CD4-positive, alpha-beta T cell treated with Interleukin-10 for 1 hour (primary cell): Measurements from ENCODE around the gene ANO9.
A peak's percentile ranks its signal among the peaks of the same experiment; 100 is the strongest.
"Not testable (repeated sequence)": the region's sequence is repeated elsewhere in the genome, so short reads cannot be mapped to it uniquely, and the experiment has no call there.

Experiments used
- DNase-seq: peaks from one replicate; pipeline ENCODE4 v3.0.0-alpha.2; 2020

Gene ANO9

DNA sequence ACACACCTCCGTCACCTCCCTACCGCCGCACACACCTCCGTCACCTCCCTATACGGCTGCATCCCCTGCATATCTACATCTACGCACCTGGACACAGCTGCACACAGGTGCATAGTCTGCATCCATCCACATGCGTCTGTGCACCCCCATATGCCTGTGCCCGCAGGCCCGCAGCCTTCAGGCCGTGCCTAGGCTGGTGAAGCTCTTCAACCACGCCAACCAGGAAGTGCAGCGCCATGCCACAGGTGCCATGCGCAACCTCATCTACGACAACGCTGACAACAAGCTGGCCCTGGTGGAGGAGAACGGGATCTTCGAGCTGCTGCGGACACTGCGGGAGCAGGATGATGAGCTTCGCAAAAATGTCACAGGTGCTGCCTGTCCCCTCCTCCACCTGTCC, 43.0 kb downstream of the ANO9 start:
- no peak for DNase-seq

DNA sequence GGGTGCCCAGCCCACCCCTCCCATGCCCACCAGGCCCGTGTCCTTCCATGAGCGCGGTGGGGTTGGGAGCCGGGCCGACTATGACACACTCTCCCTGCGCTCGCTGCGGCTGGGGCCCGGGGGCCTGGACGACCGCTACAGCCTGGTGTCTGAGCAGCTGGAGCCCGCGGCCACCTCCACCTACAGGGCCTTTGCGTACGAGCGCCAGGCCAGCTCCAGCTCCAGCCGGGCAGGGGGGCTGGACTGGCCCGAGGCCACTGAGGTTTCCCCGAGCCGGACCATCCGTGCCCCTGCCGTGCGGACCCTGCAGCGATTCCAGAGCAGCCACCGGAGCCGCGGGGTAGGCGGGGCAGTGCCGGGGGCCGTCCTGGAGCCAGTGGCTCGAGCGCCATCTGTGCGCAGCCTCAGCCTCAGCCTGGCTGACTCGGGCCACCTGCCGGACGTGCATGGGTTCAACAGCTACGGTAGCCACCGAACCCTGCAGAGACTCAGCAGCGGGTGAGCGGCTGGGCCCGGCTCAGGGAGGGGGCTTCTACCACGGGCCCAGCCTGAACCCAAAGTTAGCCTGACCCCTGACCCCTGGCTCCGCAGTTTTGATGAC, 44.8 kb downstream of the ANO9 start:
- peak; percentile 67 for DNase-seq

- peak; percentile 30 for DNase-seq
Observed at GRCh38 chr11:396511-396947, 45.3 kb downstream of the ANO9 start.

GRCh38 chr11:395866-396265, 45.9 kb downstream of the ANO9 start:
- no peak for DNase-seq

- no peak for DNase-seq
Observed at GRCh38 chr11:394858-395655, 46.8 kb downstream of the ANO9 start.

GRCh38 chr11:394034-394857, 47.6 kb downstream of the ANO9 start, which contains the start of gene PKP3:
TSS of gene PKP3 (plus strand) at chr11:394209. CDS start at chr11:394293, 84 bp downstream.
- no peak for DNase-seq

- no peak for DNase-seq
Observed at GRCh38 chr11:393219-394033, 48.4 kb downstream of the ANO9 start.

DNA sequence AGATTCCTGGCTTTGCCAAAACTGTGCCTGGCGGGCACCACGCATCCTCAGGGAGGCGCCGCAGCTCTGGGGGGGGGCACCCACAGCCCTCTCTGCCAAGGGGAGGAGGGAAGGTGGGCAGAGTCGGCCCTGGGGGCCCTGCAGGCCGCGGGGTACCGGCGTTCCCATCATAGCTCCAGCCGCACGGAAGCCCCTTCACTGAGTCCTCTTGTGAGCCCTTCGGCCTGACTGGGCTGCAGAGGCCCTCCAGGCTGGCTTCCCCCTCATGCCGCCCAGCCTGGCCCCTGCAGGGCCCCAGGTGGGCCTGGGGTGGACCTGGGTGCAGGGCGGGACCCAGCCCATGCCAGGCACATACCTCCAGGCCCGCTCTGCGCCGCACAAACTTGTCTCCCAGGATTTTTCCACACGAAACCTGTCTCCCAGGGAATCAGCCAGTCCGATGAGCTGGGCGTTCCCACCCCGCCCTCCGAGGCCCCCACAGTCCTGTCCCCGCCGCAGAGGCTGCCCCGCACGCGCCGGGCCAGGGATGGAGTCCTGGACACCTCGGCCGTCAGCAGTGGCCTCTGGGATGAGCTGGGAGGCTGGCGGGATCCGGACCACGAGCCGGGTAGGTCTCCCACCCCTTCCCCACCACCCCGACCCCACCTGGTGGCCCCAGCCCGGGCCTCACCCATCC, 49.6 kb downstream of the ANO9 start:
- no peak for DNase-seq

DNA sequence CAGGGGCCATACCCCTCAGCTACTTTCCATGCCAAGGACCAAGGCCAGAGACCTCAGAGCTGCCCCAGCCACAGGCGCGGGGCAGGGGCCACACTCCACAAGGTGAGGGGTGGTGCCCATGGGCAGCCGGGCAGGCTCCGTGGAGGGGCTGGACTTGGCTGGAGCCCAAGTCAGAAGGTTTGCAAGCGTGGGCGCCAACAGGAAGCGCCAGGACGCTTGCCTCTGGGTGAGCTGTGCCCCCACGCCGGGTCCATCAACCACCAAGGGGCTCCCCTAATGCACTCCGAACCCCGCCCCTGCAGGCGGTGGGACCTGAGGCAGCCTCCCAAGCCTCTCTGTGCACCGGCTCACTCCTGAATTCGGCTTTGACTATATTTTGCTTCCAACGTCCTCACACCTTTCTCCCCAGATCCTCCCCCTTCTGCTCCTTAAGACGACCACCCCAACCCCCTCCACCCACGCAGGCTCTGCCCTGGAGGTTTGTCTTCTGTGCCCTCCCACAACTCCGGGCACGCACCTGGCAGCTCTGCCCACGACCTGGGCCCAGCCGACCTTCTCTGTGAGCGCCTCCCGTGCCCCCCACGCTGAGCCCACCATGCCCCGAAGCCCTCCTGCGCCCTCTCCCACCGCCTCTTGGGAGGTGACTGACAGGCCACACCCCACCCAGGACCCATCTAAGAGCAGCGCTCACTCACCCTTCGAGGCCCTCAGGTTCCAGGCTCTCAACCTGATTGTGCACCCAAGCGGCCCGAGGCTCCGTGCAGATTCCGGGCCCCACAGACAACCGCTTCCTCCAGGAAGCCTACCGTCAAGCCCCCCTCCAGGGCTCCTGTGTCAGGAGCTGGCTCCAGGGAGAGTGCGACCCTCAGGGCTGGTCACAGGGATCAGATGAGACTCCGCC, 50.4 kb downstream of the ANO9 start:
- DNase-seq: no peak

- DNase-seq: no peak
Observed at GRCh38 chr11:390175-390574, 51.6 kb downstream of the ANO9 start.

DNA sequence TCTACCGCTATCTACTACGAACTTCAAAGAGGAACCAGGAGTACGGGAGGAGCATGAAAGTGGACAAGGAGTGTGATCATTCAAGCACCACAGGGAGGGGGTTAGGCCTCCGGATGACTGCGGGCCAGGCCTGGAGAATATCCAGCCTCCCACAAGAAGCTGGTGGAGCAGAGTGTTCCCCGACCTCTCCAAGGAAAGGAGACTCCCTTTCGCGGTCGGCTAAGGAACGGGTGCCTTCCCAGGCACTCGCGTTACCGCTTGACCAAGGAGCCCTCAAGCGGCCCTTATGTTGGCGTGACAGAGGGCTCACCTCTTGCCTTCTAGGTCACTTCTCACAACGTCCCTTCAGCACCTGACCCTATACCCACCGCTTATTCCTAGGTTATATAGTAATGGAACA, 52.4 kb downstream of the ANO9 start:
- DNase-seq: not testable (repeated sequence)

DNA sequence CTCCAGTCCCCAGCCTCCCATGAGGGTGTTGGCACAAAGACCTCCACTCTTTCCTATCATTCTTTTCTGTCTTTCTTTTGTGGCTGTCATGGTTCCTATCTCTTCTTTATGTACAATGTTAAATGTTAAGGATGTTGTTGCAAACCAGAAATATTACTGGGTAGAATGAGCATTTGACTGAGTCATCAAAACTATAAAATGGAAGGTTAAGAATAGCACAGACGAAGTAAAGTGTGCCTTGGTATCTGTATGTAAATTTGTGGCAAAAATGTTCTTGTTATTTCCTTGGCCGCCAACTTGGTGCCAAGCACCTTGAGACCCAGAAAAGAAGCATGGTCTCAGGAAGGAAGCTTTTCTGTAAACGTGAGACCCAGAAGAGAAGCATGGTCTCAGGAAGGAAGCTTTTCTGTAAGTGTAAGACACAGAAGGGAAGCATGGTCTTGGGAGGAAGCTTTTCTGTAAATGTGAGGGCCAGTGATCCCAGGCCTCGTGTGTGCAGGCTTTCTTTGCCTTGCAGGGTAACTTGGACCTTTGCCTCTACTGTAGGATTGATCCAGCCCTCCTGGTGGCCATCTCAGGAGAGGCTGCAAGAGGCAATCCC, 54.5 kb downstream of the ANO9 start:
- DNase-seq: no peak

DNA sequence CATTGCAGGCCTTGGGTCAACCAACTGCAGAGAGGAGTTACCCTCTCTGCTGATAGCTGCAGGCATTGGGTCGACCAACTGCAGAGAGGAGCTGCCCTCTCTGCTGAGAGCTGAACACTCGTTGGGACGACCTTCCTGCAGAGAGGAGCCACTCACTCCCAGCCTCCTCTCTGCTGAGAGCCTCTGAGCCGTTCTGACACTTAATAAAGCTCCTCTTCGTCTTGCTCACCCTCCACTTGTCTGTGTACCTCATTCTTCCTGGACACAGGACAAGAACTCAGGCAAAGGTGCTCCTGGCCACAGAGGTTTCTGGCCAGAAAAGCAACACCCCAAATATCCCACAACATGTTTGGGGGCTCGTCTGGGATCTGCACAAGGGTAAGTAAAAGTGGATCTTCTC, 55.3 kb downstream of the ANO9 start:
- no peak for DNase-seq

GRCh38 chr11:385594-386351, 56.0 kb downstream of the ANO9 start:
- no peak for DNase-seq

DNA sequence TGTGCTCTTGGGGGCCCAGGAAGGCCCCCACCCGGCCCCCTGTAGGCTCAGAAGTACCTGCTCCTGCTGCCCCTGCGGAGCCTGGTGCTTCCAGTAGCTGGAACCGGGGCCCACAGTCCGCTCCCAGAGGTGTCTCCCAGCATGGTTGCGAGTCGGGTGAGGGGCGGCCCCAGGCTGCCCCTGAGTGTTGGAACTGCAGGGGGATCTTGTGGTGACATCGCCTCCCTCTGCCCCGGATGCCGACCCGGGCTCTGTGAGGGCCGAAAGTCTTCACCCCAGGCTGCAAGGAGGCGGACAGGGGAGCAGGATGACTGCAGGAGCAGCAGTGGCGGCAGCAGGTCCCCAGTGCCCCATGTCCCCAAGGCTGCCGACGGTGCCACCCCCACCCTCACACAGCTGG, 57.3 kb downstream of the ANO9 start:
- no peak for DNase-seq

- no peak for DNase-seq
Observed at GRCh38 chr11:383431-383830, 58.4 kb downstream of the ANO9 start.

GRCh38 chr11:382081-382629, 59.7 kb downstream of the ANO9 start:
- DNase-seq: no peak

- no peak for DNase-seq
Observed at GRCh38 chr11:381501-382072, 60.2 kb downstream of the ANO9 start.

DNA sequence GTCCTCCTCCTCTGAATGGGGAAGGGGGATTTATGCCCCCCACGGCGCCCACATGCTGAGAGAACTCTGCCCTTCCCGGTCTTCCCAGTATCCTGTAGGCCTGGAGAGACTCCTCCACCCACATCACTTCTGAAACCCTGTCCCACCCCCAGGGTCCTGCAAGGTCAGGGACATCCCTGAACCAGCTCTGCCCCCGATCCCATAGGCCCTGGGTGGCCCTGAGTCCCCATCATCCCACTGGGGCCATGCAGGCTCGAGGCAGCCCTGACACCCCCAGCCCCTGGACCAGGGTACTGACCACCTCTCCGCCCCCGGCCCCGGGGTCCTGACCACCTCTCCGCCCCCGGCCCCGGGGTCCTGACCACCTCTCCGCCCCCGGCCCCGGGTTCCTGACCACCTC, 60.8 kb downstream of the ANO9 start:
- no peak for DNase-seq
